B cell (primary cell): ENCODE results near the gene PCDHGB6. TPM values are rescaled to one million over a fixed set of nuclear protein-coding genes. Genes with fewer than 3 reads are reported as not detected.

Experiments
- ATAC-seq: fragments of 200-7000 bp; cut with Tn5 transposase; one replicate; pipeline ENCODE4 v1.10.0; 2021; ENCODE audit warnings: low read depth, mild to moderate bottlenecking, moderate number of reproducible peaks, moderate library complexity
- CTCF ChIA-PET: fragments of 350-600 bp; sonication (Branson Sonifier 250); formaldehyde crosslinking; loops from one replicate; lab custom pipeline; 2021; ENCODE audit warnings: antibody characterized with exemption, inconsistent platforms; lab: Charles Lee
- POLR2A ChIA-PET: fragments of 350-600 bp; sonication (Branson Sonifier 250); formaldehyde crosslinking; loops from one replicate; lab custom pipeline; 2021; ENCODE audit warnings: antibody characterized with exemption; lab: Charles Lee
- DNase-seq: peaks from one replicate; pipeline ENCODE4 v3.0.0; 2013
- H2AFZ ChIP-seq: 2 replicates; pipeline ENCODE4 v1.6.1; 2012; ENCODE audit warnings: mild to moderate bottlenecking, low read depth, low read length; ENCODE audit not compliant: insufficient read depth, poor library complexity, severe bottlenecking
- H3K27ac ChIP-seq, 2 donors: 1 replicate in 1 of 2; 2 replicates in 1 of 2; pipeline ENCODE4 v1.5.1; 2012 to 2013; ENCODE audit warnings: low read length in 2 of 2, mild to moderate bottlenecking in 2 of 2, moderate library complexity in 1 of 2
- H3K27me3 ChIP-seq, 4 experiments: fragments of 200-600 bp in 1 of 4; sonication (generic) in 1 of 4; replicated peaks in 1 of 4; 1 replicate in 2 of 4; 2 replicates in 2 of 4; pipeline versions ENCODE4 v1.6.1 to v1.7.0; 2013 to 2016; ENCODE audit warnings: low read length in 3 of 4, mild to moderate bottlenecking in 2 of 4, mixed read lengths in 1 of 4, moderate library complexity in 1 of 4; ENCODE audit not compliant: insufficient read depth in 4 of 4, control insufficient read depth in 3 of 4; ENCODE audit errors: control extremely low read depth in 1 of 4
- H3K36me3 ChIP-seq, 2 experiments: replicated peaks in 1 of 2; 1 replicate in 1 of 2; 2 replicates in 1 of 2; pipeline versions ENCODE4 v1.6.1 to v1.7.1; 2013; ENCODE audit warnings: low read length in 1 of 2; ENCODE audit not compliant: insufficient read depth in 2 of 2, control insufficient read depth in 1 of 2; ENCODE audit errors: control extremely low read depth in 1 of 2, extremely low read depth in 1 of 2
- H3K4me1 ChIP-seq, 2 donors: fragments of 200-600 bp in 1 of 2; sonication (generic) in 1 of 2; 1 replicate in 1 of 2; 2 replicates in 1 of 2; pipeline versions ENCODE4 v1.5.1 to v1.6.1; 2013 to 2017; ENCODE audit warnings: low read length in 2 of 2; ENCODE audit not compliant: control insufficient read depth in 2 of 2, insufficient read depth in 2 of 2
- H3K4me2 ChIP-seq: replicated peaks from 2 replicates; pipeline ENCODE3; 2012; ENCODE audit warnings: mild to moderate bottlenecking, low read depth, low read length; ENCODE audit not compliant: poor library complexity, severe bottlenecking
- H3K4me3 ChIP-seq, 5 experiments: fragments of 200-600 bp in 1 of 5; sonication (generic) in 1 of 5; 1 replicate in 3 of 5; 2 replicates in 2 of 5; pipeline versions ENCODE4 v1.5.1 to v1.7.0; 2011 to 2016; ENCODE audit warnings: low read length in 4 of 5, mild to moderate bottlenecking in 4 of 5, low read depth in 2 of 5, control low read depth in 1 of 5, moderate library complexity in 1 of 5; ENCODE audit not compliant: insufficient read depth in 1 of 5; ENCODE audit errors: control extremely low read depth in 1 of 5, extremely low read depth in 1 of 5
- H3K79me2 ChIP-seq: fragments of 200-600 bp; sonication (generic); one replicate; pipeline ENCODE4 v1.6.0; 2016; ENCODE audit warnings: low read length; ENCODE audit not compliant: control insufficient read depth, insufficient read depth
- H3K9ac ChIP-seq: fragments of 200-600 bp; sonication (generic); 2 replicates; pipeline ENCODE4 v1.6.1; 2017; ENCODE audit warnings: mild to moderate bottlenecking, low read length, moderate library complexity
- H3K9me3 ChIP-seq, 3 donors: one replicate each; pipeline versions ENCODE4 v1.6.1 to v1.7.1; 2013; ENCODE audit warnings: low read length in 2 of 3; ENCODE audit not compliant: control insufficient read depth in 2 of 3, insufficient read depth in 1 of 3; ENCODE audit errors: control extremely low read depth in 1 of 3
- H4K20me1 ChIP-seq: 2 replicates; pipeline ENCODE4 v1.6.0; 2012; ENCODE audit warnings: mild to moderate bottlenecking, low read length; ENCODE audit not compliant: insufficient read depth, control insufficient read depth, poor library complexity, severe bottlenecking
- H3K27ac Mint-ChIP-seq: one replicate; pipeline ENCODE4 v1.8.0; 2021; ENCODE audit warnings: mixed read lengths
- H3K27me3 Mint-ChIP-seq: one replicate; pipeline ENCODE4 v1.8.0; 2021; ENCODE audit warnings: mixed read lengths
- H3K4me1 Mint-ChIP-seq: one replicate; pipeline ENCODE4 v1.8.0; 2021; ENCODE audit warnings: mixed read lengths
- H3K4me3 Mint-ChIP-seq: one replicate; pipeline ENCODE4 v1.8.0; 2021; ENCODE audit warnings: mixed read lengths
- H3K9me3 Mint-ChIP-seq: one replicate; pipeline ENCODE4 v1.8.0; 2022; ENCODE audit warnings: mixed read lengths; ENCODE audit not compliant: insufficient read depth
- CTCF ChIP-seq: fragments of 200-600 bp; IDR thresholded peaks from one replicate; pipeline ENCODE4 v1.8.0; 2022; ENCODE audit warnings: antibody characterized with exemption, mild to moderate bottlenecking
- EZH2 ChIP-seq: IDR thresholded peaks from 2 replicates; pipeline ENCODE4 v1.6.1; 2012; ENCODE audit warnings: borderline replicate concordance, low read depth, mild to moderate bottlenecking, moderate library complexity, low read length; ENCODE audit not compliant: insufficient read depth, poor library complexity, severe bottlenecking
- WGBS: methylation state at CpG from one replicate; pipeline ENCODE4 v1.1.5; 2013; ENCODE audit warnings: missing lambda C conversion rate; ENCODE audit not compliant: insufficient coverage; 5-methylcytosine and 5-hydroxymethylcytosine counted together
- intact Hi-C: fragments of 100-400 bp; cut with micrococcal nuclease; formaldehyde crosslinking; loops from one replicate; pipeline ENCODE4 v1.10.0; 2022
- polyA plus RNA-seq: library from polyadenylated mRNA; depleted of rRNA; stranded (reverse); fragments of >200 nt; gene quantifications from 2 replicates; pipeline ENCODE4 v1.2.3, GENCODE V29; 2012
- total RNA-seq, 2 donors: library from RNA; stranded (reverse); fragments of 120-200 nt in 1 of 2; gene quantifications; 1 replicate in 1 of 2; 2 replicates in 1 of 2; pipeline versions ENCODE4 v1.2.3 to v1.2.4, GENCODE V29; 2013 to 2022

Gene PCDHGB6
- total and polyA plus RNA-seq, 2 donors (not counting 1 experiment from before 2014, with no cell fraction given), result 0.33 to 2.1 TPM

GRCh38 chr5:141441571-141442170, 33.9 kb downstream of the PCDHGB6 start:
- no peak overlapping the region for H3K4me3 ChIP-seq
- H3K4me3 Mint-ChIP-seq, result no peak overlapping the region
- peaks cover 3% of the 10 kb centered on the region for H3K27me3 Mint-ChIP-seq
- ChIA-PET POLR2A (no interaction called here), CTCF (no interaction called here)
- ATAC-seq, result no peak
- H4K20me1 ChIP-seq, result no peaks in the 10 kb centered on the region
- peaks cover 0 to 6% (median 0%) of the 10 kb centered on the region in 4 experiments for H3K27me3 ChIP-seq
- peaks cover 0 to 14% (median 0%) of the 10 kb centered on the region in 3 donors for H3K9me3 ChIP-seq
- no peak overlapping the region for H3K9ac ChIP-seq
- H3K27ac Mint-ChIP-seq, result no peak overlapping the region
- H3K9me3 Mint-ChIP-seq, result peaks cover 3% of the 10 kb centered on the region
- intact Hi-C loops, result no loop called here
- no peaks in the 10 kb centered on the region for H3K4me1 ChIP-seq
- TF ChIP-seq CTCF (no peak), EZH2 (no peak)
- H2AFZ ChIP-seq, result no peak overlapping the region
- H3K4me2 ChIP-seq, result no peak overlapping the region
- H3K36me3 ChIP-seq, result no peaks in the 10 kb centered on the region
- no peak for DNase-seq
- WGBS, result 75% methylated on average over 50 of the region's 50 CpGs
- no peak overlapping the region for H3K27ac ChIP-seq
- H3K4me1 Mint-ChIP-seq, result peaks cover 3% of the 10 kb centered on the region
- no peaks in the 10 kb centered on the region for H3K79me2 ChIP-seq

Other genes with a start within 250 kb of the PCDHGB6 start
Only the 30 nearest of the 37 such genes appear.
- not detected in 2 replicates for gene PCDHB10, start 215.7 kb upstream of the PCDHGB6 start, total RNA-seq
- gene PCDHB10, start 215.7 kb upstream of the PCDHGB6 start, polyA plus RNA-seq, result not detected in 2 replicates
- not detected in 2 replicates for gene PCDHB11, start 208.4 kb upstream of the PCDHGB6 start, total RNA-seq
- not detected in 2 replicates for gene PCDHB11, start 208.4 kb upstream of the PCDHGB6 start, polyA plus RNA-seq
- not detected in 2 replicates for gene PCDHB12, start 199.3 kb upstream of the PCDHGB6 start, total RNA-seq
- not detected in 2 replicates for gene PCDHB12, start 199.3 kb upstream of the PCDHGB6 start, polyA plus RNA-seq
- 0.07 TPM in 1 of 2 replicates, not detected in the other for gene PCDHB13, start 194.1 kb upstream of the PCDHGB6 start, total RNA-seq
- not detected in 2 replicates for gene PCDHB13, start 194.1 kb upstream of the PCDHGB6 start, polyA plus RNA-seq
- gene PCDHB14, start 184.7 kb upstream of the PCDHGB6 start, total RNA-seq, result 0.10 TPM in 1 of 2 replicates, not detected in the other
- gene PCDHB14, start 184.7 kb upstream of the PCDHGB6 start, polyA plus RNA-seq, result not detected in 2 replicates
- gene PCDHB15, start 162.6 kb upstream of the PCDHGB6 start, total RNA-seq, result not detected in 2 replicates
- 0.10 TPM in 1 of 2 replicates, not detected in the other for gene PCDHB15, start 162.6 kb upstream of the PCDHGB6 start, polyA plus RNA-seq
- gene SLC25A2, start 104.0 kb upstream of the PCDHGB6 start, total RNA-seq, result 3.4 and 3.6 TPM in 2 replicates
- gene SLC25A2, start 104.0 kb upstream of the PCDHGB6 start, polyA plus RNA-seq, result 0.12 and 0.29 TPM in 2 replicates
- gene TAF7, start 87.2 kb upstream of the PCDHGB6 start, total RNA-seq, result 119 TPM in 2 replicates
- gene TAF7, start 87.2 kb upstream of the PCDHGB6 start, polyA plus RNA-seq, result 52.1 and 76.7 TPM in 2 replicates
- gene PCDHGA1, start 77.5 kb upstream of the PCDHGB6 start, total RNA-seq, result 0.53 and 0.64 TPM in 2 replicates
- 0.06 and 0.17 TPM in 2 replicates for gene PCDHGA1, start 77.5 kb upstream of the PCDHGB6 start, polyA plus RNA-seq
- 0.07 and 0.29 TPM in 2 replicates for gene PCDHGA2, start 69.3 kb upstream of the PCDHGB6 start, total RNA-seq
- gene PCDHGA2, start 69.3 kb upstream of the PCDHGB6 start, polyA plus RNA-seq, result 0.06 and 0.09 TPM in 2 replicates
- 0.29 and 0.32 TPM in 2 replicates for gene PCDHGA3, start 64.2 kb upstream of the PCDHGB6 start, total RNA-seq
- gene PCDHGA3, start 64.2 kb upstream of the PCDHGB6 start, polyA plus RNA-seq, result 0.10 TPM in 1 of 2 replicates, not detected in the other
- gene PCDHGB1, start 57.9 kb upstream of the PCDHGB6 start, total RNA-seq, result 0.66 and 0.69 TPM in 2 replicates
- gene PCDHGB1, start 57.9 kb upstream of the PCDHGB6 start, polyA plus RNA-seq, result 0.09 and 0.10 TPM in 2 replicates
- 1.1 TPM in 2 replicates for gene PCDHGA4, start 53.0 kb upstream of the PCDHGB6 start, total RNA-seq
- gene PCDHGA4, start 53.0 kb upstream of the PCDHGB6 start, polyA plus RNA-seq, result 0.09 and 0.13 TPM in 2 replicates
- 3.3 and 3.9 TPM in 2 replicates for gene PCDHGB2, start 48.0 kb upstream of the PCDHGB6 start, total RNA-seq
- gene PCDHGB2, start 48.0 kb upstream of the PCDHGB6 start, polyA plus RNA-seq, result 0.32 and 0.66 TPM in 2 replicates
- gene PCDHGA5, start 43.9 kb upstream of the PCDHGB6 start, total RNA-seq, result 1.7 and 1.8 TPM in 2 replicates
- gene PCDHGA5, start 43.9 kb upstream of the PCDHGB6 start, polyA plus RNA-seq, result 0.07 and 0.21 TPM in 2 replicates
- gene PCDHGB3, start 37.8 kb upstream of the PCDHGB6 start, total RNA-seq, result 2.8 and 3.8 TPM in 2 replicates
- 0.33 and 0.52 TPM in 2 replicates for gene PCDHGB3, start 37.8 kb upstream of the PCDHGB6 start, polyA plus RNA-seq
- 2.5 and 2.7 TPM in 2 replicates for gene PCDHGA6, start 34.1 kb upstream of the PCDHGB6 start, total RNA-seq
- 0.33 and 0.78 TPM in 2 replicates for gene PCDHGA6, start 34.1 kb upstream of the PCDHGB6 start, polyA plus RNA-seq
- gene PCDHGA7, start 25.3 kb upstream of the PCDHGB6 start, total RNA-seq, result 1.8 and 2.3 TPM in 2 replicates
- gene PCDHGA7, start 25.3 kb upstream of the PCDHGB6 start, polyA plus RNA-seq, result 0.23 and 0.49 TPM in 2 replicates
- gene PCDHGB4, start 20.3 kb upstream of the PCDHGB6 start, total RNA-seq, result 1.6 and 1.8 TPM in 2 replicates
- 0.06 and 0.39 TPM in 2 replicates for gene PCDHGB4, start 20.3 kb upstream of the PCDHGB6 start, polyA plus RNA-seq
- 1.2 and 1.3 TPM in 2 replicates for gene PCDHGA8, start 15.4 kb upstream of the PCDHGB6 start, total RNA-seq
- 0.06 and 0.21 TPM in 2 replicates for gene PCDHGA8, start 15.4 kb upstream of the PCDHGB6 start, polyA plus RNA-seq
- gene PCDHGB5, start 10.1 kb upstream of the PCDHGB6 start, total RNA-seq, result 2.5 TPM in 2 replicates
- 0.20 and 0.37 TPM in 2 replicates for gene PCDHGB5, start 10.1 kb upstream of the PCDHGB6 start, polyA plus RNA-seq
- 1.9 and 2.5 TPM in 2 replicates for gene PCDHGA9, start 5.2 kb upstream of the PCDHGB6 start, total RNA-seq
- 0.19 TPM in 2 replicates for gene PCDHGA9, start 5.2 kb upstream of the PCDHGB6 start, polyA plus RNA-seq
- 1.9 and 2.0 TPM in 2 replicates for gene PCDHGA10, start 5.0 kb downstream of the PCDHGB6 start, total RNA-seq
- 0.06 and 0.10 TPM in 2 replicates for gene PCDHGA10, start 5.0 kb downstream of the PCDHGB6 start, polyA plus RNA-seq
- 1.9 and 2.2 TPM in 2 replicates for gene PCDHGB7, start 9.7 kb downstream of the PCDHGB6 start, total RNA-seq
- 0.06 and 0.12 TPM in 2 replicates for gene PCDHGB7, start 9.7 kb downstream of the PCDHGB6 start, polyA plus RNA-seq
- 1.5 and 1.8 TPM in 2 replicates for gene PCDHGA11, start 13.0 kb downstream of the PCDHGB6 start, total RNA-seq
- 0.15 TPM in 1 of 2 replicates, not detected in the other for gene PCDHGA11, start 13.0 kb downstream of the PCDHGB6 start, polyA plus RNA-seq
- 1.6 and 2.8 TPM in 2 replicates for gene PCDHGA12, start 22.5 kb downstream of the PCDHGB6 start, total RNA-seq
- 0.09 and 0.27 TPM in 2 replicates for gene PCDHGA12, start 22.5 kb downstream of the PCDHGB6 start, polyA plus RNA-seq
- gene PCDHGC3, start 67.9 kb downstream of the PCDHGB6 start, total RNA-seq, result 1.9 and 2.0 TPM in 2 replicates
- gene PCDHGC3, start 67.9 kb downstream of the PCDHGB6 start, polyA plus RNA-seq, result 0.12 and 0.88 TPM in 2 replicates
- 0.42 and 0.75 TPM in 2 replicates for gene PCDHGC4, start 77.0 kb downstream of the PCDHGB6 start, total RNA-seq
- 0.09 and 0.14 TPM in 2 replicates for gene PCDHGC4, start 77.0 kb downstream of the PCDHGB6 start, polyA plus RNA-seq
- gene PCDHGC5, start 81.1 kb downstream of the PCDHGB6 start, total RNA-seq, result 0.46 and 0.67 TPM in 2 replicates
- gene PCDHGC5, start 81.1 kb downstream of the PCDHGB6 start, polyA plus RNA-seq, result 0.06 and 0.10 TPM in 2 replicates
- 111 and 113 TPM in 2 replicates for gene DIAPH1, start 211.0 kb downstream of the PCDHGB6 start, total RNA-seq
- 59.7 and 61.5 TPM in 2 replicates for gene DIAPH1, start 211.0 kb downstream of the PCDHGB6 start, polyA plus RNA-seq